ENCODE results near the gene ECEL1. TPM values are rescaled to one million over a fixed set of nuclear protein-coding genes. Genes with fewer than 3 reads are reported as not detected.
A peak's percentile ranks its signal among the peaks of the same experiment; 100 is the strongest.

The ECEL1 gene
- total and polyA plus RNA-seq, 7 donors = 0.32 to 1.8 (median 0.55) TPM

DNA sequence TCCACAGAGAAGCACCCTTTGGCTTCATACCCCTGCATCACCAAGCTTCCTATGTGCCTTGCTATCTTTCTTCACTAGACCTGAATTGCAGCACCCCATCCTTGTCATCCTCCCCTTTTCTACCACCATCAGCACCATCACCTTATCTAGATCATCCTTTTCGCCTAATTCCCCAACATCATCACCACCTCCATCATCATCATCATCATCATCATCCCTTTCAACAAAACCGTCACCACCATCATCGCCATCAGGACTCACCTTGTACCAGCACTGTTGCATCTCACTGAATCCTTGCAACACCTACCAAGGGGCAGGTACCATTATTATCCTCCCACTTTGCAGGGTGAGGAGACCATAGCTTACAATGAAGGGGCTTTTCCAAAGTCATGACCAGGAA lies 10.8 kb upstream of the ECEL1 start:
- no peaks in the 10 kb centered on the region for H3K9me3 ChIP-seq
- DNase-seq (no peak), ATAC-seq (no peak)
- TF ChIP-seq, protein P1, sequence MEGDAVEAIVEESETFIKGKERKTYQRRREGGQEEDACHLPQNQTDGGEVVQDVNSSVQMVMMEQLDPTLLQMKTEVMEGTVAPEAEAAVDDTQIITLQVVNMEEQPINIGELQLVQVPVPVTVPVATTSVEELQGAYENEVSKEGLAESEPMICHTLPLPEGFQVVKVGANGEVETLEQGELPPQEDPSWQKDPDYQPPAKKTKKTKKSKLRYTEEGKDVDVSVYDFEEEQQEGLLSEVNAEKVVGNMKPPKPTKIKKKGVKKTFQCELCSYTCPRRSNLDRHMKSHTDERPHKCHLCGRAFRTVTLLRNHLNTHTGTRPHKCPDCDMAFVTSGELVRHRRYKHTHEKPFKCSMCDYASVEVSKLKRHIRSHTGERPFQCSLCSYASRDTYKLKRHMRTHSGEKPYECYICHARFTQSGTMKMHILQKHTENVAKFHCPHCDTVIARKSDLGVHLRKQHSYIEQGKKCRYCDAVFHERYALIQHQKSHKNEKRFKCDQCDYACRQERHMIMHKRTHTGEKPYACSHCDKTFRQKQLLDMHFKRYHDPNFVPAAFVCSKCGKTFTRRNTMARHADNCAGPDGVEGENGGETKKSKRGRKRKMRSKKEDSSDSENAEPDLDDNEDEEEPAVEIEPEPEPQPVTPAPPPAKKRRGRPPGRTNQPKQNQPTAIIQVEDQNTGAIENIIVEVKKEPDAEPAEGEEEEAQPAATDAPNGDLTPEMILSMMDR (IDR thresholded peaks at IDR 0.05) = no peak
- H3K27ac ChIP-seq = no peak overlapping the region
- intact Hi-C loops (cut with DNase I) = no loop called here
- H3K4me3 ChIP-seq = no peak overlapping the region
- no peaks in the 10 kb centered on the region for H3K36me3 ChIP-seq (ENCODE audit: insufficient read depth in 1 of 2, low read depth in 1 of 2)
- H3K4me1 ChIP-seq = no peaks in the 10 kb centered on the region
- no peaks in the 10 kb centered on the region for H3K27me3 ChIP-seq (ENCODE audit: insufficient read depth in 3 of 3, low read length in 2 of 3)
- 91 to 97% (median 94%) methylated on average over 3 of the region's 3 CpGs for WGBS, 3 donors

GRCh38 chr2:232497348-232497747 lies 9.7 kb upstream of the ECEL1 start:
- Histone ChIP-seq H3K27me3 (ENCODE audit: insufficient read depth in 3 of 3, low read length in 2 of 3) (no peaks in the 10 kb centered on the region), H3K4me3 (no peak overlapping the region), H3K36me3 (ENCODE audit: insufficient read depth in 1 of 2, low read depth in 1 of 2) (no peaks in the 10 kb centered on the region), H3K9me3 (no peaks in the 10 kb centered on the region), H3K4me1 (no peaks in the 10 kb centered on the region), H3K27ac (no peak overlapping the region)
- ATAC-seq (no peak), DNase-seq (no peak)
- intact Hi-C loops (cut with DNase I) = no loop called here
- TF ChIP-seq, protein P1 (IDR thresholded peaks at IDR 0.05) = no peak
- 75 to 86% (median 83%) methylated on average over 13 of the region's 13 CpGs for WGBS, 3 donors

DNA sequence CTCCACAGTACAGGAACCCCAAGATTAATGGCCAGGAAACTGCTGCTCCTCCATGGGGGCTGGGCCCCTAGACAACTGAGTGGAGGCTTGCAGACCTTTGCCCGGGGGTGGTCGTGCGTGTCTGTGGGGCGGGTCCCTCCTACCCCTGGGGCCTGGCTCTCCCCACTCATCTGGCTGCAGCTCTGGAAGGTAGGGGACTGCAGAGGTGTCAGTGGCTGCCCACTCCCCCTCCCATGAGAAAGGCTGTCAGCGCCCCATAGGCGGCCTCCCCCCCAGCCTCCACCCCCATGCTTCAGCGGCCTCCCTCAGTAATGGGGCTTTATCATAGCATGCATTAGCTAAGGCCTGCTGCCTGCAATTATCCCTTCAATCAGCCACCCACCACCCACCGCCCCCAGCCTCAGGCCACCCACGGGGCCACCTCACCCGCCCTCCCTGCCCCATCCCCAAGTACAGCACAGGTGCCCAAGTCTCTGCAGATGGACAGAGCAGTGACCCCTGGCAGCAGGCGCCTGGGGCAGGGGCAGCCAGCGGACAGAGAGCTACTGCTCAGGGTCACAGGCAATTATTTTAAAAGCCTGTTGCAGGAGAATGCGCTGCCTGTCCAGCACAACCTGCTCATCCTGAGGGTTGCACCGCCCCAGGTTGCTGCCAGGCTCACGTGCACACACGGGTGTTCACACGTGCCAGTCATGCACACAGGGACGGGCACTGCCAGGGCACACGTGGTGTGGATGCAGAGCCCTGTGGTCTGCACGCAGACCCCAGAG lies 9.1 kb upstream of the ECEL1 start:
- intact Hi-C loops (cut with DNase I) = no loop called here
- 78 to 81% (median 80%) methylated on average over 19 to 20 of the region's 20 CpGs for WGBS, 3 donors
- no peak overlapping the region for H3K27ac ChIP-seq
- TF ChIP-seq, protein P1 (IDR thresholded peaks at IDR 0.05) = no peak
- ATAC-seq (no peak), DNase-seq (no peak)
- no peak overlapping the region for H3K4me3 ChIP-seq
- H3K9me3 ChIP-seq = no peaks in the 10 kb centered on the region
- no peaks in the 10 kb centered on the region for H3K36me3 ChIP-seq (ENCODE audit: insufficient read depth in 1 of 2, low read depth in 1 of 2)
- no peaks in the 10 kb centered on the region for H3K27me3 ChIP-seq (ENCODE audit: insufficient read depth in 3 of 3, low read length in 2 of 3)
- no peaks in the 10 kb centered on the region for H3K4me1 ChIP-seq

GRCh38 chr2:232495292-232495691 lies 7.7 kb upstream of the ECEL1 start:
- H3K27ac ChIP-seq = no peak overlapping the region
- no peaks in the 10 kb centered on the region for H3K36me3 ChIP-seq (ENCODE audit: insufficient read depth in 1 of 2, low read depth in 1 of 2)
- TF ChIP-seq, protein P1 (IDR thresholded peaks at IDR 0.05) = no peak
- peaks cover 0 to 1% (median 0%) of the 10 kb centered on the region in 3 donors for H3K27me3 ChIP-seq (ENCODE audit: insufficient read depth in 3 of 3, low read length in 2 of 3)
- no peak overlapping the region for H3K4me3 ChIP-seq
- WGBS, 3 donors = 87 to 91% (median 90%) methylated on average over 7 of the region's 7 CpGs
- H3K9me3 ChIP-seq = no peaks in the 10 kb centered on the region
- no peaks in the 10 kb centered on the region for H3K4me1 ChIP-seq
- DNase-seq = peak in 1 of 2 donors; percentile 40
- intact Hi-C loops (cut with DNase I) = no loop called here
- no peak for ATAC-seq

DNA sequence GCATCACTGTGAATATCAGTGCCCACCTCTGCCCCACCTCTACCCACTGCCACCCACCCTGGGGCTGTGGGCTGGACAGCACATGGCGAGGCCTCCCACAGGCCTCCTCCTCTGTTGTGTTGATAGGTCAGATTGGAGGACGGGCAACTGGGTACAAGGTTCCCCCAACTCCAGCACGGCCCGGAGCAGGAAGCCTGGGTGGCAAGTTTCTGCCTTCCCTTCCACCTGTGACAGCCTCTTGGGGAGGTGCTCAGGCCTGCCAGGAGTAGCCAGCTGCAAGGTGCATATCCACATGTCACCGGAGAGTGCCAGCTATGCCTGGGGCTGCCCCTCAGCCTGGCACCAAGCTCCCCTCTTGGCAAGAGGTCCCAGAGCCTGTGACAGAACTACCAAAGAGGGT lies 6.9 kb upstream of the ECEL1 start:
- ATAC-seq = no peak
- no peaks in the 10 kb centered on the region for H3K36me3 ChIP-seq (ENCODE audit: insufficient read depth in 1 of 2, low read depth in 1 of 2)
- H3K4me1 ChIP-seq = no peaks in the 10 kb centered on the region
- peak in 1 of 2 donors; percentile 19 for DNase-seq
- H3K27me3 ChIP-seq (ENCODE audit: insufficient read depth in 3 of 3, low read length in 2 of 3) = peaks cover 0 to 3% (median 2%) of the 10 kb centered on the region in 3 donors
- 80 to 82% (median 82%) methylated on average over 5 of the region's 5 CpGs for WGBS, 3 donors
- H3K9me3 ChIP-seq = no peaks in the 10 kb centered on the region
- intact Hi-C loops (cut with DNase I) = no loop called here
- no peak overlapping the region for H3K27ac ChIP-seq
- H3K4me3 ChIP-seq = no peak overlapping the region
- TF ChIP-seq, protein P1 (IDR thresholded peaks at IDR 0.05) = no peak
